Fibroblast of skin of abdomen (primary cell): Measurements from ENCODE around the gene FAM20B. TPM values are rescaled to one million over a fixed set of nuclear protein-coding genes. Genes with fewer than 3 reads are reported as not detected.
"Not testable (repeated sequence)": the region's sequence is repeated elsewhere in the genome, so short reads cannot be mapped to it uniquely, and the experiment has no call there.

ENCODE experiments used
- DNase-seq: peaks from one replicate; pipeline ENCODE4 v3.0.0-alpha.2; 2013
- polyA plus RNA-seq, 2 experiments: library from polyadenylated mRNA; unstranded; fragments of 120-200 nt; gene quantifications; one replicate each; pipeline ENCODE4 v1.2.1, GENCODE V29; 2013; ENCODE audit not compliant: insufficient read length in 2 of 2

The FAM20B gene
- polyA plus RNA-seq (2013, experiment 1 of 2; ENCODE audit: insufficient read length), result 23.6 TPM
- 22.5 TPM for polyA plus RNA-seq (2013, experiment 2 of 2; ENCODE audit: insufficient read length)

GRCh38 chr1:179025125-179025974 is at the start of gene FAM20B:
TSS of gene FAM20B (plus strand) at chr1:179025894. CDS start at chr1:179043848, 17,954 bp downstream.
- peak; percentile 94 for DNase-seq

GRCh38 chr1:178976541-178976940 is 49.2 kb upstream of the FAM20B start:
- no peak for DNase-seq

- no peak for DNase-seq
Measured at GRCh38 chr1:178986204-178986603, 39.5 kb upstream of the FAM20B start.

- DNase-seq, result not testable (repeated sequence)
Measured at GRCh38 chr1:178988198-178988597, 37.5 kb upstream of the FAM20B start.

GRCh38 chr1:178993559-178993958 is 32.1 kb upstream of the FAM20B start:
- DNase-seq, result no peak

GRCh38 chr1:178997428-178997827 is 28.3 kb upstream of the FAM20B start:
- DNase-seq, result no peak

- no peak for DNase-seq
Measured at GRCh38 chr1:178998295-178998694, 27.4 kb upstream of the FAM20B start.

GRCh38 chr1:178999061-178999460 is 26.6 kb upstream of the FAM20B start:
- no peak for DNase-seq

GRCh38 chr1:179001451-179001850 is 24.2 kb upstream of the FAM20B start:
- DNase-seq, result no peak

GRCh38 chr1:179002064-179002463 is 23.6 kb upstream of the FAM20B start:
- not testable (repeated sequence) for DNase-seq

- DNase-seq, result peak; percentile 69
Measured at GRCh38 chr1:179002552-179003345, 22.9 kb upstream of the FAM20B start.

GRCh38 chr1:179003512-179004066 is 22.1 kb upstream of the FAM20B start:
- no peak for DNase-seq

GRCh38 chr1:179007233-179007632 is 18.5 kb upstream of the FAM20B start:
- no peak for DNase-seq

GRCh38 chr1:179010671-179011070 is 15.0 kb upstream of the FAM20B start:
- DNase-seq, result no peak

- no peak for DNase-seq
Measured at GRCh38 chr1:179012038-179012437, 13.7 kb upstream of the FAM20B start.

GRCh38 chr1:179014123-179014522 is 11.6 kb upstream of the FAM20B start:
- no peak for DNase-seq

GRCh38 chr1:179015396-179015795 is 10.3 kb upstream of the FAM20B start:
- no peak for DNase-seq

GRCh38 chr1:179016706-179017382 is 8.8 kb upstream of the FAM20B start:
- peak; percentile 74 for DNase-seq

- DNase-seq, result no peak
Measured at GRCh38 chr1:179017383-179018326, 8.0 kb upstream of the FAM20B start.

GRCh38 chr1:179021873-179022272 is 3.8 kb upstream of the FAM20B start:
- DNase-seq, result no peak

- DNase-seq, result no peak
Measured at GRCh38 chr1:179023946-179024650, 1.6 kb upstream of the FAM20B start.
